ENCODE measurements around the gene GDNF.

Gene GDNF

GRCh38 chr5:37816883-37817282, 23.0 kb downstream of the GDNF start:
- ChIA-PET POLR2A (no interaction called here), CTCF (no interaction called here)
- TF ChIP-seq FOXK2 (IDR thresholded peaks at IDR 0.05): no peak
- TF ChIP-seq SP1 (IDR thresholded peaks at IDR 0.05): no peak
- no peak for TF ChIP-seq L3MBTL2 (conservative IDR thresholded peaks at IDR 0.05)
- TF ChIP-seq SUZ12 (IDR thresholded peaks at IDR 0.05): no peak
- no peak for TF ChIP-seq CTBP1 (IDR thresholded peaks at IDR 0.05; ENCODE audit: borderline replicate concordance)
- TF ChIP-seq FOXA1 (IDR thresholded peaks at IDR 0.05): no peak
- TF ChIP-seq ELF4 (IDR thresholded peaks at IDR 0.05): no peak
- no peak for TF ChIP-seq BHLHE40 (IDR thresholded peaks at IDR 0.05; ENCODE audit: borderline replicate concordance)
- no peak for TF ChIP-seq HDGF (IDR thresholded peaks at IDR 0.05; ENCODE audit: borderline replicate concordance)
- no peak for TF ChIP-seq ARNT (IDR thresholded peaks at IDR 0.05)
- TF ChIP-seq FOXM1 (IDR thresholded peaks at IDR 0.05; ENCODE audit: borderline replicate concordance): no peak
- TF ChIP-seq TARDBP (IDR thresholded peaks at IDR 0.05): no peak
- TF ChIP-seq NFRKB (IDR thresholded peaks at IDR 0.05): no peak
- TF ChIP-seq ZNF384 (IDR thresholded peaks at IDR 0.05): no peak
- no peak for DNase-seq (ENCODE audit: extremely low spot score)

GRCh38 chr5:37816331-37816730, 23.5 kb downstream of the GDNF start:
- TF ChIP-seq FOXM1 (IDR thresholded peaks at IDR 0.05; ENCODE audit: borderline replicate concordance) (no peak), HDGF (IDR thresholded peaks at IDR 0.05; ENCODE audit: borderline replicate concordance) (no peak)
- DNase-seq (ENCODE audit: extremely low spot score): no peak
- ChIA-PET POLR2A (no interaction called here), CTCF (no interaction called here)

- DNase-seq (ENCODE audit: extremely low spot score): no peak
- no peak for TF ChIP-seq SUZ12 (IDR thresholded peaks at IDR 0.05)
- no peak for TF ChIP-seq FOXA1 (IDR thresholded peaks at IDR 0.05)
- no peak for TF ChIP-seq ELF4 (IDR thresholded peaks at IDR 0.05)
- no peak for TF ChIP-seq ARNT (IDR thresholded peaks at IDR 0.05)
- no peak for TF ChIP-seq CTBP1 (IDR thresholded peaks at IDR 0.05; ENCODE audit: borderline replicate concordance)
- no peak for TF ChIP-seq TARDBP (IDR thresholded peaks at IDR 0.05)
- no peak for TF ChIP-seq PKNOX1 (IDR thresholded peaks at IDR 0.05)
- TF ChIP-seq LEF1 (IDR thresholded peaks at IDR 0.05; ENCODE audit: borderline replicate concordance): no peak
- no peak for TF ChIP-seq HDGF (IDR thresholded peaks at IDR 0.05; ENCODE audit: borderline replicate concordance)
- no peak for TF ChIP-seq SP1 (IDR thresholded peaks at IDR 0.05)
- ChIA-PET CTCF (no interaction called here), POLR2A (no interaction called here)
Observed at GRCh38 chr5:37815913-37816312, 23.9 kb downstream of the GDNF start.

GRCh38 chr5:37814699-37815098, 25.1 kb downstream of the GDNF start:
- ChIA-PET POLR2A (no interaction called here), CTCF (no interaction called here)
- TF ChIP-seq NFRKB (IDR thresholded peaks at IDR 0.05): no peak
- no peak for TF ChIP-seq BHLHE40 (IDR thresholded peaks at IDR 0.05; ENCODE audit: borderline replicate concordance)
- no peak for TF ChIP-seq TARDBP (IDR thresholded peaks at IDR 0.05)
- no peak for TF ChIP-seq SP1 (IDR thresholded peaks at IDR 0.05)
- DNase-seq (ENCODE audit: extremely low spot score): no peak

- TF ChIP-seq TARDBP (IDR thresholded peaks at IDR 0.05) (no peak), PKNOX1 (IDR thresholded peaks at IDR 0.05) (peak; percentile 87), ELF4 (IDR thresholded peaks at IDR 0.05) (no peak), FOXM1 (IDR thresholded peaks at IDR 0.05; ENCODE audit: borderline replicate concordance) (no peak)
- ChIA-PET CTCF (no interaction called here), POLR2A (no interaction called here)
- DNase-seq (ENCODE audit: extremely low spot score): no peak
Observed at GRCh38 chr5:37812365-37812764, 27.5 kb downstream of the GDNF start.

- ChIA-PET POLR2A (no interaction called here), CTCF (interaction anchor here (0.6 kb wide), 1 partner anchor 8 kb away, joined by 3 read pairs; no protein-coding TSS in a partner anchor)
- TF ChIP-seq L3MBTL2 (conservative IDR thresholded peaks at IDR 0.05): no peak
- no peak for TF ChIP-seq FOXM1 (IDR thresholded peaks at IDR 0.05; ENCODE audit: borderline replicate concordance)
- no peak for TF ChIP-seq FOXA1 (IDR thresholded peaks at IDR 0.05)
- TF ChIP-seq NFRKB (IDR thresholded peaks at IDR 0.05): no peak
- no peak for TF ChIP-seq SUZ12 (IDR thresholded peaks at IDR 0.05)
- TF ChIP-seq LEF1 (IDR thresholded peaks at IDR 0.05; ENCODE audit: borderline replicate concordance): no peak
- TF ChIP-seq SP1 (IDR thresholded peaks at IDR 0.05): no peak
- no peak for TF ChIP-seq PKNOX1 (IDR thresholded peaks at IDR 0.05)
- no peak for TF ChIP-seq CTBP1 (IDR thresholded peaks at IDR 0.05; ENCODE audit: borderline replicate concordance)
- no peak for TF ChIP-seq ZNF384 (IDR thresholded peaks at IDR 0.05)
- no peak for TF ChIP-seq ARNT (IDR thresholded peaks at IDR 0.05)
- no peak for DNase-seq (ENCODE audit: extremely low spot score)
Observed at GRCh38 chr5:37811866-37812265, 28.0 kb downstream of the GDNF start.

- no peak for DNase-seq (ENCODE audit: extremely low spot score)
- CTCF ChIA-PET: interaction anchor here (1.1 kb wide), 1 partner anchor 382 kb away, joined by 3 read pairs; no protein-coding TSS in a partner anchor
- TF ChIP-seq SUZ12 (IDR thresholded peaks at IDR 0.05) (no peak), FOXA1 (IDR thresholded peaks at IDR 0.05) (no peak), TARDBP (IDR thresholded peaks at IDR 0.05) (no peak), LEF1 (IDR thresholded peaks at IDR 0.05; ENCODE audit: borderline replicate concordance) (no peak), BHLHE40 (IDR thresholded peaks at IDR 0.05; ENCODE audit: borderline replicate concordance) (no peak), ZNF384 (IDR thresholded peaks at IDR 0.05) (no peak), SP1 (IDR thresholded peaks at IDR 0.05) (no peak), PKNOX1 (IDR thresholded peaks at IDR 0.05) (no peak)
- POLR2A ChIA-PET: no interaction called here
Observed at GRCh38 chr5:37810311-37810710, 29.5 kb downstream of the GDNF start.
